Uterus (tissue), 4 donors: ENCODE data around the gene POLE. TPM values are rescaled to one million over a fixed set of nuclear protein-coding genes. Genes with fewer than 3 reads are reported as not detected.

Experiments
- DNase-seq, 2 donors: peaks; one replicate each; pipeline ENCODE4 v3.0.0-alpha.2; 2019 to 2020
- H3K27ac ChIP-seq, 2 donors: fragments of 200-600 bp; sonication (generic); 1 replicate in 1 of 2; 2 replicates in 1 of 2; pipeline ENCODE4 v1.5.1; 2016 to 2018
- H3K27me3 ChIP-seq, 2 donors: fragments of 200-600 bp; sonication (generic); one replicate each; pipeline ENCODE4 v1.5.1; 2018 to 2019; ENCODE audit warnings: control low read depth in 1 of 2
- H3K36me3 ChIP-seq, 2 donors: fragments of 200-600 bp; sonication (generic); one replicate each; pipeline ENCODE4 v1.5.1; 2019; ENCODE audit warnings: control low read depth in 1 of 2
- H3K4me1 ChIP-seq, 2 donors: fragments of 200-600 bp; sonication (generic); one replicate each; pipeline ENCODE4 v1.5.1; 2018 to 2019; ENCODE audit warnings: control low read depth in 1 of 2
- H3K4me3 ChIP-seq, 2 donors: fragments of 200-600 bp; sonication (generic); 1 replicate in 1 of 2; 2 replicates in 1 of 2; pipeline ENCODE4 v1.5.1; 2018 to 2019; ENCODE audit warnings: mild to moderate bottlenecking in 1 of 2
- H3K9me3 ChIP-seq, 2 donors: fragments of 200-600 bp; sonication (generic); one replicate each; pipeline ENCODE4 v1.5.1; 2019; ENCODE audit warnings: control low read depth in 1 of 2
- CTCF ChIP-seq, 4 experiments: fragments of 200-600 bp in 2 of 4; fragments of 450-650 bp in 2 of 4; sonication (generic) in 2 of 4; IDR thresholded peaks; one replicate each; pipeline ENCODE4 v1.5.1; 2016 to 2019; ENCODE audit warnings: antibody characterized with exemption in 4 of 4, mild to moderate bottlenecking in 2 of 4, moderate library complexity in 1 of 4
- POLR2A ChIP-seq, 2 donors: fragments of 450-650 bp; IDR thresholded peaks; one replicate each; pipeline ENCODE4 v1.6.1; 2016; ENCODE audit warnings: antibody characterized with exemption in 2 of 2, mild to moderate bottlenecking in 1 of 2, moderate library complexity in 1 of 2
- intact Hi-C: fragments of 100-400 bp; cut with DNase I; formaldehyde crosslinking; loops from one replicate; pipeline ENCODE4 v1.15.1; 2023; ENCODE audit warnings: low total_unique reads
- total RNA-seq, 4 donors: library from RNA; depleted of rRNA in 3 of 4; stranded (reverse); fragments of >200 nt in 3 of 4; gene quantifications; one replicate each; pipeline versions ENCODE4 v1.1.0 to v1.2.4, GENCODE V29; 2014 to 2023
- donor health status: DM: yes; HTN: yes; CAD: no.

The POLE gene
- total RNA-seq, 4 donors from 2014 or later = 7.7 to 71.3 (median 28.8) TPM

GRCh38 chr12:132603240-132604150 lies 83.6 kb downstream of the POLE start:
- no peaks in the 10 kb centered on the region for H3K36me3 ChIP-seq
- no peak for DNase-seq
- peak overlapping the region; percentile 10 to 21 for H3K4me3 ChIP-seq
- H3K27me3 ChIP-seq = peaks cover 0 to 9% of the 10 kb centered on the region in 2 donors
- H3K27ac ChIP-seq = peak overlapping the region; percentile 48 to 76
- intact Hi-C loops = no loop called here
- H3K4me1 ChIP-seq = no peaks in the 10 kb centered on the region
- H3K9me3 ChIP-seq = no peaks in the 10 kb centered on the region
- TF ChIP-seq POLR2A (IDR thresholded peaks at IDR 0.05) (peak in 1 of 2 donors; percentile 15), CTCF (IDR thresholded peaks at IDR 0.05) (no peak)

GRCh38 chr12:132602572-132603239 lies 84.4 kb downstream of the POLE start:
- intact Hi-C loops = no loop called here
- no peak for TF ChIP-seq CTCF (IDR thresholded peaks at IDR 0.05)
- TF ChIP-seq POLR2A (IDR thresholded peaks at IDR 0.05) = no peak
- peak in 1 of 2 donors; percentile 54 for DNase-seq
- no peaks in the 10 kb centered on the region for H3K4me1 ChIP-seq
- H3K36me3 ChIP-seq = no peaks in the 10 kb centered on the region
- peaks cover 0 to 9% of the 10 kb centered on the region in 2 donors for H3K27me3 ChIP-seq
- H3K27ac ChIP-seq = peak overlapping the region; percentile 48 to 76
- H3K9me3 ChIP-seq = no peaks in the 10 kb centered on the region
- H3K4me3 ChIP-seq = no peak overlapping the region

GRCh38 chr12:132601171-132601883 lies 85.8 kb downstream of the POLE start:
- no peak for DNase-seq

More at GRCh38 chr12:132601171-132601883, 85.8 kb downstream of the POLE start:
- Histone ChIP-seq H3K27me3 (peaks cover 0 to 9% of the 10 kb centered on the region in 2 donors), H3K36me3 (no peaks in the 10 kb centered on the region), H3K9me3 (no peaks in the 10 kb centered on the region), H3K4me3 (peak overlapping the region in 1 of 2 donors; percentile 27), H3K4me1 (no peaks in the 10 kb centered on the region), H3K27ac (no peak overlapping the region)
- TF ChIP-seq CTCF (IDR thresholded peaks at IDR 0.05) (no peak), POLR2A (IDR thresholded peaks at IDR 0.05) (no peak)
- intact Hi-C loops = no loop called here
